Left lobe of liver (tissue), 2 donors: ENCODE results near the gene PITPNB. TPM values are rescaled to one million over a fixed set of nuclear protein-coding genes. Genes with fewer than 3 reads are reported as not detected.

Experiments
- ATAC-seq: fragments of 200-7000 bp; cut with Tn5 transposase; one replicate; pipeline ENCODE4 v1.9.1; 2020; ENCODE audit warnings: mild to moderate bottlenecking, moderate library complexity
- DNase-seq: peaks from one replicate; pipeline ENCODE4 v3.0.0-alpha.2; 2020; ENCODE audit warnings: low spot score
- total RNA-seq: library from RNA; stranded (reverse); gene quantifications from one replicate; pipeline ENCODE4 v1.2.1, GENCODE V29; 2021
- donor health status: DM: no; HTN: no; CAD: no; lungs with moderate emphysema.
- donor health status: DM: no; HTN: yes; CAD: no.

The PITPNB gene
- total RNA-seq, 1 donor from 2014 or later = 30.6 TPM

- DNase-seq = no peak
- no peak for ATAC-seq
Measured at GRCh38 chr22:27836181-27836580, 82.9 kb downstream of the PITPNB start.

- ATAC-seq (no peak), DNase-seq (no peak)
Measured at GRCh38 chr22:27835446-27835845, 83.6 kb downstream of the PITPNB start.

- ATAC-seq (no peak), DNase-seq (no peak)
Measured at GRCh38 chr22:27834364-27835185, 84.5 kb downstream of the PITPNB start.

- ATAC-seq = no peak
- no peak for DNase-seq
Measured at GRCh38 chr22:27833803-27834202, 85.3 kb downstream of the PITPNB start.

- DNase-seq (no peak), ATAC-seq (no peak)
Measured at GRCh38 chr22:27832606-27833005, 86.5 kb downstream of the PITPNB start.

- ATAC-seq (no peak), DNase-seq (no peak)
Measured at GRCh38 chr22:27829620-27830019, 89.4 kb downstream of the PITPNB start.

- DNase-seq (no peak), ATAC-seq (no peak)
Measured at GRCh38 chr22:27827604-27828587, 91.2 kb downstream of the PITPNB start.

GRCh38 chr22:27825174-27825573 is 93.9 kb downstream of the PITPNB start:
- ATAC-seq = peak; percentile 26
- DNase-seq = no peak

- ATAC-seq (no peak), DNase-seq (no peak)
Measured at GRCh38 chr22:27823221-27823620, 95.8 kb downstream of the PITPNB start.

- DNase-seq (no peak), ATAC-seq (no peak)
Measured at GRCh38 chr22:27820896-27821866, 97.9 kb downstream of the PITPNB start.

GRCh38 chr22:27816552-27816951 is 102.5 kb downstream of the PITPNB start:
- DNase-seq (no peak), ATAC-seq (no peak)

- ATAC-seq (no peak), DNase-seq (no peak)
Measured at GRCh38 chr22:27815826-27816530, 103.1 kb downstream of the PITPNB start.

GRCh38 chr22:27814993-27815392 is 104.1 kb downstream of the PITPNB start:
- DNase-seq (no peak), ATAC-seq (no peak)

- ATAC-seq = no peak
Measured at GRCh38 chr22:27811778-27812177, 107.3 kb downstream of the PITPNB start.

GRCh38 chr22:27810609-27811151 is 108.4 kb downstream of the PITPNB start:
- peak; percentile 89 for ATAC-seq
- DNase-seq = peak; percentile 63

More at GRCh38 chr22:27811778-27812177, 107.3 kb downstream of the PITPNB start:
- DNase-seq = no peak

GRCh38 chr22:27809700-27810608 is 109.1 kb downstream of the PITPNB start:
- DNase-seq (no peak), ATAC-seq (no peak)

GRCh38 chr22:27809226-27809603 is 109.8 kb downstream of the PITPNB start:
- DNase-seq = no peak

GRCh38 chr22:27808451-27809225 is 110.4 kb downstream of the PITPNB start:
- DNase-seq = no peak
- ATAC-seq = no peak

More at GRCh38 chr22:27809226-27809603, 109.8 kb downstream of the PITPNB start:
- no peak for ATAC-seq
